T-cell (primary cell): ENCODE measurements around the gene CLEC2B. TPM values are rescaled to one million over a fixed set of nuclear protein-coding genes. Genes with fewer than 3 reads are reported as not detected.

Experiments
- total RNA-seq, 35 experiments: library from RNA in 6 of 35; stranded (reverse) in 6 of 35; fragments of 120-200 nt in 1 of 35; gene quantifications; one replicate each; pipeline versions ENCODE4 v1.2.1 to v1.2.4 and lab custom pipeline; 2013 to 2026

CLEC2B gene
- total RNA-seq, 5 donors from 2014 or later (not counting 1 experiment from before 2014, with no cell fraction given): 60.0 to 101 (median 74.7) TPM

Other genes starting within 250 kb of the CLEC2B start
- gene CLEC2D, start 199.6 kb downstream of the CLEC2B start, total RNA-seq: 100 to 1,000 TPM; 217 to 338 (median 311) TPM
- gene CLECL1, start 136.3 kb downstream of the CLEC2B start, total RNA-seq: 1 to 10 TPM; 1.1 to 4.4 (median 2.9) TPM
- 100 to 1,000 TPM in 2 of 5 donors, 10 to 100 TPM in 3; 36.7 to 746 (median 39.4) TPM for gene CD69, start 108.5 kb downstream of the CLEC2B start, total RNA-seq
- 10 to 100 TPM in 1 of 5 donors, 1 to 10 TPM in 1, under 1 TPM in 3; 0.35 to 24.8 (median 0.95) TPM for gene KLRF1, start 41.9 kb downstream of the CLEC2B start, total RNA-seq
- not detected for gene KLRF2, start 12.1 kb upstream of the CLEC2B start, total RNA-seq
- not detected for gene CLEC2A, start 63.0 kb upstream of the CLEC2B start, total RNA-seq
- under 1 TPM in 1 of 5 donors, not detected in 4; 0.26 TPM for gene CLEC12A, start 102.1 kb upstream of the CLEC2B start, total RNA-seq
- under 1 TPM in 1 of 5 donors, not detected in 4; 0.50 TPM for gene CLEC1B, start 129.8 kb upstream of the CLEC2B start, total RNA-seq
- gene CLEC12B, start 141.3 kb upstream of the CLEC2B start, total RNA-seq: not detected
- under 1 TPM in 1 of 5 donors, not detected in 4; 0.61 TPM for gene CLEC9A, start 161.3 kb upstream of the CLEC2B start, total RNA-seq
- not detected for gene CLEC1A, start 229.6 kb upstream of the CLEC2B start, total RNA-seq